MV-4-11 (cell line): ENCODE measurements around the gene NXPH1.

Experiments used
- DNase-seq: peaks from one replicate; lab custom pipeline; 2025; lab: John Stamatoyannopoulos, UW

NXPH1 gene

DNA sequence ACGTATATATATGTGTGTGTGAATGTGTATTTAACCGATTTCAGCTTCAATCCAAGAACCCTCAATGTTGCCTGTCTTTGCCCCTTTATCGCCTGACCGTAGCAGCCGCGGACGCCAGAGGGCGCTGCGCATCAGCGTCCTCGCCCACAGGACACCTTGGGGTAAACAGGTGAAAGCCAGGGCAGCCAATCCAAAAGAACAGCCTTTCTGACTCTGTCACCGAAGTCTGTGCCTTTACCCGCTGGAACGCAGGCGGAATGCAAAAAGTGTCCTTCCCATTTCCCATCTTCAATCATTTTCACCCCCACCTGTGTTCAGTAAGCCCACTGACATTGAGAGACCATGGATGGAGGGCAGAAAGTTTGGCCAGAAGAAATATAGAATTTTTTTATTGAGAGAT, 3.6 kb downstream of the NXPH1 start:
- no peak for DNase-seq

- DNase-seq: no peak
These were observed 4.2 kb downstream of the NXPH1 start for GRCh38 chr7:8437606-8438005.

DNA sequence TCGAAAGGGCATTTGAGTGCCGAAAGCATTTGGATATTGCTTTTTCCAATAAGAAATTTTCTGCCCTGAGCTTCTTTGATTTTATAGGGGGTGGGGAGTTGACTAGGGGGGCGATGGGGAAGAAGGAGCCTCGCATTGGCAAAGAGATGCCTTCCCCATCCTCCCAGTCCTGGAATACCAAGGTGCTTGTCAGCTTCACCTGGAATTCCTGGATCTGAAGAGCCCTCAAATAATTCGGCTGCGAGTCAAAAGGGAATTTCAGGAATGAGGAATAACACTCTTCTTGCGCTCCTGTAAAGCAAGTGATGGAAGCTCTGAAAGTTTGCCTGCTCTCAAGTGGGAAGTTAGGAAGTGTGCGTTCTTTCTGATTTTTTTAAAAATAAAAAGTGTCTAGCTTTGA, 7.3 kb downstream of the NXPH1 start:
- DNase-seq: no peak

DNA sequence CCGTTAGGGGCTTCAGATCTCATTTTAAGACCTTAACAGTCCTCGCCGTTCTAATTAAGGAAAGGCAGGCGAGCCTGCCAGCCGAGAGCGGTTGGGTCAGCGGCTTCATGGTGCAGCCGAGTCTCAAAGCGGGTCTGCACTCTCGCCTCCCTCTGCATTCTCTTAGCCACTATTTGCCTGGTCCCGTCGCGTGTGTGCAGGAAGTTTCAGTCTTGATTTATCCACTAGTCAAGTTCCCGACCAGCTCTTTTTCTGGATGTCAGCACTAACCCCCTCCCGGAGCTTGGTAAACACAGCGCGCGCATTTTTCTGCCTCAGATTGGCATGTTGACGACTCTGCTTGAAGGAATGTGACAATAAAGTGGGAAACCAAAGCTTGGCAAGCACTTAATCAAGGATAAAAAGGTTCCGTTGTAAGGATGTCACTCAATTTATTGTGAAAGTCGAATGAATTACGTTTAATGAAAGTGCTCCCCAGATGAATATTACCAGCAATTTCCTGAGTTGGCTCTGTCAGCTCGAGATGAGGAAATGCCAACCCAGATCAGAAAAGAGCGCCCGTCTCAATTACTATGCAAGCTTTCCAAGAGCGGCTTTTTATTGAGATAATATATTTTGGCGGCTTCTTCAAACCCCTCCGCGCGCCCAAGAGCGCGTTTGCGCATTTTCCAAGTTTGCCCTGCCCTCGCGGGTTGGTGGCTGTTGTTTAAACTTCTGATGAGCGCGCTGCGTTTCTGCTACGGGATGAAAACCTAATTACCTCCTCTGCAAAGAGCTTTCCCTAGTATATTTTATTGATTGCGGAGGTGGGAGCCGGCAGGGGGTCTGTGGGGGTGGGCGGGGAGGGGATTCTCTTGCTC, 7.9 kb downstream of the NXPH1 start:
- no peak for DNase-seq

GRCh38 chr7:8442051-8442813, 8.8 kb downstream of the NXPH1 start:
- DNase-seq: no peak

GRCh38 chr7:8442814-8443304, 9.4 kb downstream of the NXPH1 start:
- DNase-seq: no peak

- DNase-seq: no peak
These were observed 10.4 kb downstream of the NXPH1 start for GRCh38 chr7:8443576-8444467.

GRCh38 chr7:8444468-8444769, 11.0 kb downstream of the NXPH1 start:
- DNase-seq: no peak

DNA sequence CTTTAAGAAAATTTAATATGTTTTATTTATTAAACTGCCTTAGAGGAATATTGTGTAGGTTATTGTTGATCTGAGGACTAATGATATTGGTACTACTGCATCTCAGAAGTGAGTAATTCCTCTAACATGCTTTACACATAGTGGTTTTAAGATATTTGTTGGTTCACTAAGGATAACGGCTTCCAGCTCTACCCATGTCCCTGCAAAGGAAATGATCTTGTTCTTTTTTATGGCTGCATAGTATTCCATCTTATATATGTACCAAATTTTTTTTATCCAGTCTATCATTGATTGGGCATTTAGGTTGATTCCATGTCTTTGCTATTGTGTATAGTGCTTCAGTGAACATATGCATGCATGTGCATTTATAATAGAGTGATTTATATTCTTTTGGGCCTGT, 20.1 kb downstream of the NXPH1 start:
- no peak for DNase-seq

DNA sequence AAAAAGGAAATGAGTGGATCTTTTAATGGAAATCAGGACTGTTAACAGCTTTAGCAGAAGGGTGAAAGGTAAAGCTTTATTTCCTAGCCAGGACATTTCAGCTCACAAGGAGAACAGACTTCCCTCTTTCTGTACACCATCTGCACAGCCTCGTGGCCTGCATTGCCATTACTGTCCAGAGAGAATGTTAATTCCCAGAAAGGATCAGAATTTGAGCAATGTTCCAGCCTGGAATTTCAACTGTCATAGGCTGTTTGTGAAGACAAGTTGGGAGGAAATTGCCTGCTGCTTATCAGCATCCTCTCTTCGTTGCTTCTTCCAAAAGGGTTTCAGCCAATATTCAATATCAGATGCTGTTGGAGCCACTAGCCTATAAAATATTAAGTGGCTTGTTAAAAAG, 22.0 kb downstream of the NXPH1 start:
- no peak for DNase-seq

DNA sequence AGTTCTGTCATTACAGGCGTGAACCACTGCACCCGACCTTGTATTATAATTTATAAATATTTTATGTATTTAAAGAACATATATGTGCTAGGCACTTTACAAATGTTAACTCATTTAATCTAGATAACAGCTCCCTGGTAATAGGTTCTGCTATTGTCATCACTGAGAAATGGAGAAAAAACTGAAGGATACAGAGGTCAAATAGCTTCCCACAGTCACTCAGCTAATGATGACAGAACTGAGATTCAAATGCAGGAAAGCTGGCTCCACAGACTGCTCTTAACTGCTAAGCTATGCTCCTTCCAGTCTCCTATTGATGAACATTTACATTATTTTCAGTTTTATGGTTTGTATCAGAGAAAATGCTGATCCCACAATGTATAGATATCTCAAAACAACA, 28.9 kb downstream of the NXPH1 start:
- no peak for DNase-seq

- no peak for DNase-seq
These were observed 31.9 kb downstream of the NXPH1 start for GRCh38 chr7:8465338-8465737.

DNA sequence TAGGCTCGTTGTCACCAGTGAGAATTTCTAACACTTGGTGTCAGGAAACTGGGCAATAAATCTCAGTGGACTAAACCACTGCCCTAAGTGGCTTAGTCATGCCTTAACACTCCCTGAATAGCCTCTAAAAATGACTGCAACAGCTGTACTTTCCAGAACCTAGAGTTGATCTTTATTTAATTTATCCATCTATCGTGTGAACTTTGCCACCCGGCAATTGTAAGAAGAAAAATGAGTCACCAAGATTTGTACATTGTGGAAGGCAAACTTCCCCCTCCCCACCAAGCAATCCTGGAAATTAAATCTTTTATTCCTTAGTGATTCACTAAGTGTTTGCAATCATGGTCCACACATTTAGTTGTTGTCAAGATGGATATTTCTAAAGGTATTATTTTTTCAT, 47.1 kb downstream of the NXPH1 start:
- DNase-seq: no peak

GRCh38 chr7:8481096-8481495, 47.7 kb downstream of the NXPH1 start:
- DNase-seq: no peak

GRCh38 chr7:8481752-8482446, 48.5 kb downstream of the NXPH1 start:
- peak; percentile 80 for DNase-seq

DNA sequence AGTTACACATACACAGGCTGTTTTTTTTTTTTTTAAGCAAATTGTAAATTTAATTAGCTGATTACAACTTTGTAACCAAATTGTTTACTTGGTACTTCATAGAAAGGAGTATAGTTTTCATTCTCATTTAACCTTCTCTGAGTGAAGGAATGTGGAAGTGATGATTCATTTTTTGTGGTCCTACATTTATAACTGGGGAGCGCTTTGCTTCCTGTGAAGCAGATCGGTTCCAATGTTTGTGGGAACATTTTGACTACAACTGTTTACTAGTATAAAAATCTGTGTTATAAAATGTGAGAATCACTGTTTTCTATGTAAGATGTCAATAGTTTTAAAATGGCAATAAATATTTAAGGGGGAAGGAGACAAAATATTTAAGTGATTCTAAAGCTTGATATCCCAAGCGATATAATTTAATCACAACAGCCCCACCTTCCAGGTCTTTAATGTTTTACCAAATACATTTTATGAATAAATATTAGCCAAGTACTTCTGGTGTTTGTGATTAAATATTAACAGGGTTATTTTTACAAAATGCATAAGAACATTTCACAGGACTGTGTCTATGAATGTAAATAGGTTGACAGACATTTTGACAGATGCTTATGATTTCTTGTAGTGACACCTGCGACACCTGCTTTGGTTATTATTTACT, 57.1 kb downstream of the NXPH1 start:
- peak; percentile 2 for DNase-seq

- no peak for DNase-seq
These were observed 57.7 kb downstream of the NXPH1 start for GRCh38 chr7:8491106-8491505.

DNA sequence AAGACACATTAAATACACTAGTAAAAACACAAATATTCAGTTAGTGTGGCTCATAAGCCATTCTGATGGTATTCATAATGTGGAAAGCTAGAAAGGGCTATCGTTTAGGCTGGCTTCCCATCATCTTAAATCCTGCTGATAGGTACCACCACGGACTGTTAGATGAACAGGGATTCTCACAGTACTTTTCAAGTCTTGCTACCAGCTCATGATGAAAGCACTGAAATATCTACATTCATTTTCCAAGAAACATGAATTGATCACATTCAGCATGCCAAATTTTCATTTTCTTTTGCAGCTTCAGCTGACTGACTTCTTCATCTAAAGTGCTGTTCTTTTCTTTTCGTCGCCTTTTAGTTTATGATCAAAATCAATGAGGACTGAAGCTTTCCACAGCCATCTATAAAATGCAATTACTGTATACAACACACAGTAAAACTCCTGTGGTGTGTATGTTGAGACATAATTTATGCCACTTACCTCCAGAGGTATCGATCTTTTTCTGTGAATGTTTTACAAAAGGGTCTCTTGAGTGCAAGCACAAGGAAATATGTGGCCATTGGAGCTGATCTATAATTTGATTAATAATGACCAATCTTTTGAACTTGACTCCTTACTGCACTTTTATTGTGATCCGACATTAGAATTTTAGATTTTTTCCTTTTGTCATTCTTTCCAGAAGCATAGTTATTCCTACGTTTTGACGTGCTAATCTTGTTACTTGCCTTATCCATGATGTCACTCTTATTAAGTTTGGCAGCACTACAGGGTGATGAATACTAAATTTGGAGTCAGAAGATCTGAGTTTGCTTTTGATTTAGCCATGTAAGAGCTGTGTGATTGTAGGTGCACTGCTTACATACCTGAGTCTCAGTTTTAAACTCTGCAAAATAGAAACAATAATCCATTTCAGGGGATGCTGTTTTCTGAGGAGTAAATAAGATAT, 58.4 kb downstream of the NXPH1 start:
- DNase-seq: no peak

DNA sequence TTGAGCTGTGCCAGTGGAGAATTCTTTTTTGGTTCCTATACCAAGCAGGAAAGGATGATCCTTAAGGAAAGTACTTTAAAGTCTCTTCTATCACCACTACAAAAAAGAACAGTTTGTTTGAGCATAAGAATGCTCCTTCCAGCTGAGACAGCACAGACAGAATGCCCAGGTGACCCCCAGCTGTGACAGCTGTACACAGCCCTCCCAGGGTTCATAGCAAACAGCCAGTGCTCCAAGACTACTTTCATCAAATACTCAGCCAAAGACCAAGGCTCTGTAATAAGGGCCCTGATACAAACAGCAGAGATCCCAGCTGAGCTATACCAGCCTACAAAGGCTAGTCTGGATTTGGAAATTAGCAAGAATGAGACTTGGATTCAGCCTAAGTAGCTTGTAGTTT, 65.7 kb downstream of the NXPH1 start:
- no peak for DNase-seq

DNA sequence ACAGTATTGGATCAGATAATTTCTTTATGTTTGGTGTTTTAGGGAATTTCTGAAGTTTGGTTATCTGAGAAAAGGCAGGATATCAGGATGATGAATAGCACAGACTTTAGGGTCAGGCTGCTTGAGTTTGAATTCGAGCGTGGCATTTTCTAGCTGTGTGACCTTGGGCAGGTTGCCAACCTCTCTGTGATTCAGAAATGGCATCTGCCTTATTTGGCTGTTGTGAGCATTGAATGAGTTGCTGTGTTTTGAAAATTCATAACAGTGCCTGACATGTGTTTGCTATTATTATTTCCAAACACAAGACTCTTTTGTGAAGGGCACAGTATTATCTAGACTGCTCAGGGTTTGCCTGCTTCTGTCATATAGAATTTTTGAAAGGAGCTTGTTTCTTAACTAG, 66.9 kb downstream of the NXPH1 start:
- no peak for DNase-seq
